ENCODE data around the gene TIMM17A. TPM values are rescaled to one million over a fixed set of nuclear protein-coding genes. Genes with fewer than 3 reads are reported as not detected.

The TIMM17A gene
- total and polyA plus RNA-seq, 2 of the 4 experiments (the other 2 are of a cell fraction), result 80.4 to 87.3 TPM

DNA sequence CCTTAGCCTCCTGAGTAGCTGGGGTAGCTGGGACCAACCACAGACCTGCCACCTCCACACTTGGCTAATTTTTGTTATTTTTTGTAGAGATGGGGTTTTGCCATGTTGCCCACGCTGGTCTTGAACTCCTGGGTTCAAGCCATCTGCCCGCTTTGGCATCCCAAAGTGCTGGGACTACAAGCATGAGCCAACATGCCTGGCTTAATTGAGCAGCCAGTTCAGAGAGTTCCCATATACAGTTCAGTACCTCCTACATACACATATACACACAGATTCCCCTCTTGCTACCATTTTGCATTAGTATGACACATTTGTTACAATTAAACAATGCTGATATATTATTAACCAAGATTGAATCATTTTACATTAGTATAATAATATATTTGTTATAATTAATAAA lies 30.1 kb downstream of the TIMM17A start:
- no peak overlapping the region for H4K5ac ChIP-seq (ENCODE audit: low read depth, low read length)

More for the DNA sequence above, 30.1 kb downstream of the TIMM17A start:
- Histone ChIP-seq H2AFZ (replicated peaks; ENCODE audit: low read length, poor library complexity) (no peak overlapping the region), H2BK120ac (ENCODE audit: low read depth, low read length) (no peak overlapping the region), H3K4me2 (ENCODE audit: low read depth, low read length) (no peak overlapping the region), H3K9me1 (ENCODE audit: insufficient read depth, low read length) (peaks cover 17% of the 10 kb centered on the region; the same call in 1 of the 2 replicates), H3K79me1 (ENCODE audit: low read depth in 1 of 2, low read length in 2 of 2) (peaks cover 24 to 65% of the 10 kb centered on the region in 2 experiments), H3K4ac (ENCODE audit: low read depth, low read length) (no peak overlapping the region), H4K91ac (ENCODE audit: insufficient read depth, low read depth, low read length) (no peak overlapping the region), H2BK20ac (ENCODE audit: low read depth, low read length) (no peak overlapping the region), H3K23ac (ENCODE audit: low read depth, low read length) (no peak overlapping the region), H4K20me1 (ENCODE audit: insufficient read depth, low read length) (no peaks in the 10 kb centered on the region; the same call in none of the 2 replicates), H3K27ac (ENCODE audit: insufficient read depth, low read length) (no peak overlapping the region), H3K4me3 (ENCODE audit: insufficient read depth, low read depth, low read length) (no peak overlapping the region), H2BK5ac (ENCODE audit: low read depth, low read length, poor library complexity, severe bottlenecking) (no peak overlapping the region), H3K36me3 (ENCODE audit: control insufficient read depth, insufficient read depth, low read length) (peaks cover 14% of the 10 kb centered on the region), H3K14ac (replicated peaks; ENCODE audit: low read depth, low read length) (no peak overlapping the region), H3K18ac (ENCODE audit: low read depth, low read length) (no peak overlapping the region), H3K56ac (ENCODE audit: extremely low read depth, insufficient read depth, low read length) (no peak overlapping the region), H2AK5ac (ENCODE audit: low read depth, low read length) (no peak overlapping the region), H3K9me3 (ENCODE audit: control insufficient read depth, insufficient read depth, low read length) (no peaks in the 10 kb centered on the region), H3K9ac (ENCODE audit: low read depth, low read length) (no peak overlapping the region), H2BK15ac (ENCODE audit: low read depth, low read length) (no peak overlapping the region), H2AK9ac (replicated peaks; ENCODE audit: low read depth, low read length, poor library complexity) (no peak overlapping the region), H3K27me3 (ENCODE audit: control insufficient read depth, insufficient read depth, low read length) (no peaks in the 10 kb centered on the region), H3K4me1 (ENCODE audit: control insufficient read depth, insufficient read depth, low read length) (peaks cover 2% of the 10 kb centered on the region), H4K8ac (ENCODE audit: low read depth in 2 of 2, low read length in 2 of 2) (no peak overlapping the region)
- ATAC-seq (ENCODE audit: low read depth) (no peak), DNase-seq (no peak)
- ChIA-PET CTCF (no interaction called here), POLR2A (ENCODE audit: unreplicated experiment) (interaction anchor here (0.6 kb wide), 1 partner anchor 14 kb away, joined by 5 read pairs; no protein-coding TSS in a partner anchor)
- dilution Hi-C loops (cut with HindIII; ENCODE audit: low sequenced_read_pairs, unreplicated experiment) (no loop called here), intact Hi-C loops (cut with micrococcal nuclease) (no loop called here), in situ Hi-C loops (cut with MboI; ENCODE audit: low sequenced_read_pairs) (no loop called here)
- WGBS, 2 experiments (ENCODE audit: extremely low coverage in 2 of 2, insufficient read length in 1 of 2), result 100% methylated on average over 1 of the region's 2 CpGs; no CpG with 5 or more reads in 1 of the 2 experiments
- TF ChIP-seq MXI1 (IDR thresholded peaks at IDR 0.05; ENCODE audit: borderline replicate concordance, low read depth, low read length) (no peak), RCOR1 (IDR thresholded peaks at IDR 0.05; ENCODE audit: insufficient replicate concordance, low read length) (no peak), FOS (IDR thresholded peaks at IDR 0.05; ENCODE audit: low read depth, low read length) (no peak), RFX5 (IDR thresholded peaks at IDR 0.05; ENCODE audit: low read depth, low read length) (no peak), CHD1 (IDR thresholded peaks at IDR 0.05; ENCODE audit: low read depth, low read length) (no peak), POLR2A (IDR thresholded peaks at IDR 0.05; ENCODE audit: low read depth, low read length) (no peak), CEBPB (IDR thresholded peaks at IDR 0.05; ENCODE audit: low read depth, low read length) (no peak), SMC3 (IDR thresholded peaks at IDR 0.05; ENCODE audit: low read depth, low read length) (no peak), MAZ (IDR thresholded peaks at IDR 0.05; ENCODE audit: borderline replicate concordance, low read depth, low read length) (no peak), BHLHE40 (IDR thresholded peaks at IDR 0.05; ENCODE audit: low read depth, low read length) (no peak)
- TF ChIP-seq, protein P1, sequence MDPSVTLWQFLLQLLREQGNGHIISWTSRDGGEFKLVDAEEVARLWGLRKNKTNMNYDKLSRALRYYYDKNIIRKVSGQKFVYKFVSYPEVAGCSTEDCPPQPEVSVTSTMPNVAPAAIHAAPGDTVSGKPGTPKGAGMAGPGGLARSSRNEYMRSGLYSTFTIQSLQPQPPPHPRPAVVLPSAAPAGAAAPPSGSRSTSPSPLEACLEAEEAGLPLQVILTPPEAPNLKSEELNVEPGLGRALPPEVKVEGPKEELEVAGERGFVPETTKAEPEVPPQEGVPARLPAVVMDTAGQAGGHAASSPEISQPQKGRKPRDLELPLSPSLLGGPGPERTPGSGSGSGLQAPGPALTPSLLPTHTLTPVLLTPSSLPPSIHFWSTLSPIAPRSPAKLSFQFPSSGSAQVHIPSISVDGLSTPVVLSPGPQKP (IDR thresholded peaks at IDR 0.05; ENCODE audit: borderline replicate concordance, low read depth, low read length), result no peak
- TF ChIP-seq, protein P2, sequence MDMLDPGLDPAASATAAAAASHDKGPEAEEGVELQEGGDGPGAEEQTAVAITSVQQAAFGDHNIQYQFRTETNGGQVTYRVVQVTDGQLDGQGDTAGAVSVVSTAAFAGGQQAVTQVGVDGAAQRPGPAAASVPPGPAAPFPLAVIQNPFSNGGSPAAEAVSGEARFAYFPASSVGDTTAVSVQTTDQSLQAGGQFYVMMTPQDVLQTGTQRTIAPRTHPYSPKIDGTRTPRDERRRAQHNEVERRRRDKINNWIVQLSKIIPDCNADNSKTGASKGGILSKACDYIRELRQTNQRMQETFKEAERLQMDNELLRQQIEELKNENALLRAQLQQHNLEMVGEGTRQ (IDR thresholded peaks at IDR 0.05; ENCODE audit: low read depth, low read length), result no peak
- TF ChIP-seq, protein P3, sequence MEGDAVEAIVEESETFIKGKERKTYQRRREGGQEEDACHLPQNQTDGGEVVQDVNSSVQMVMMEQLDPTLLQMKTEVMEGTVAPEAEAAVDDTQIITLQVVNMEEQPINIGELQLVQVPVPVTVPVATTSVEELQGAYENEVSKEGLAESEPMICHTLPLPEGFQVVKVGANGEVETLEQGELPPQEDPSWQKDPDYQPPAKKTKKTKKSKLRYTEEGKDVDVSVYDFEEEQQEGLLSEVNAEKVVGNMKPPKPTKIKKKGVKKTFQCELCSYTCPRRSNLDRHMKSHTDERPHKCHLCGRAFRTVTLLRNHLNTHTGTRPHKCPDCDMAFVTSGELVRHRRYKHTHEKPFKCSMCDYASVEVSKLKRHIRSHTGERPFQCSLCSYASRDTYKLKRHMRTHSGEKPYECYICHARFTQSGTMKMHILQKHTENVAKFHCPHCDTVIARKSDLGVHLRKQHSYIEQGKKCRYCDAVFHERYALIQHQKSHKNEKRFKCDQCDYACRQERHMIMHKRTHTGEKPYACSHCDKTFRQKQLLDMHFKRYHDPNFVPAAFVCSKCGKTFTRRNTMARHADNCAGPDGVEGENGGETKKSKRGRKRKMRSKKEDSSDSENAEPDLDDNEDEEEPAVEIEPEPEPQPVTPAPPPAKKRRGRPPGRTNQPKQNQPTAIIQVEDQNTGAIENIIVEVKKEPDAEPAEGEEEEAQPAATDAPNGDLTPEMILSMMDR (conservative IDR thresholded peaks at IDR 0.05; ENCODE audit: low read depth, low read length), result no peak
- BruUV-seq (replicated peaks), result no TSS peak

Data from IMR-90 (cell line).